Measurements from ENCODE around the gene ZBTB16. TPM values are rescaled to one million over a fixed set of nuclear protein-coding genes. Genes with fewer than 3 reads are reported as not detected.

Gene ZBTB16
- total and polyA plus RNA-seq, 2 experiments from 2014 or later = 0.29 to 1.4 TPM

DNA sequence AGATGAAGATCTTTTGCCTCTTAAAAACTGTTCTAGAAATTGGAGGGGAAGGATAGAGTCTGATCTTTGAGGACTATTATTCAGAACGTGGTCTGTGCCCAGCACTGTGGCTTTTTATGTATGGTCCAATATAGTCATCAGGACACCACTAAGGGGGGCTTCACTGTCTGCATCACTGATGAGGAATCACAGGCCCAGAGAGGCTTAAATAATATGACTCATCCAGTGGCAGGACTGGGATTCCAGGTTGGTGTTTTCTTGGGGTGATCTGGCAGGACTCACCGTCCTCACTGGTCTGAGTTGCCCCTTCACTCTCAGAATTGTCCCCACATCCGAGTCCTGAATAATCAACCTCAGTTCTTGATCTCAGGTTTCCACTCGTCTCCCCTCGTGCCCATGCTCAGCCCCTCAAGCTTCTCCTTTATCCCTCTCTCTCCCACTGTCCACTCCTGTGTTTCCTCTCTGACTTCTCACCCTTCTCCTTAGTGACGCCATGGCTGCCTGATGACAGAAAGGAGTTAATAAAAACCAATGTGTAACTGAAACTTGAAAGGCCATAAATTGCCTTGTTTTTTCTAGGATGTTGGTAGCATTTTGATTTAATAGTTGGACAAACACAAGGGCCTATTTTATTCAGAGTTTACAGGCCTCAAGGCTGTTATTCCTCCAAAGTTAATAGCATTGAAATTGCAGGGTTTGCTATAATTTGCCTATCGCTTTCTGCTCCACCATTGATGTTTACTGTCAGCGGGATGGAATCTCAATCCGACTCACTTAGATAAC lies 141.0 kb downstream of the ZBTB16 start:
- Histone ChIP-seq H3K4me3 (no peak overlapping the region), H3F3A (replicated peaks; ENCODE audit: low read depth) (no peaks in the 10 kb centered on the region), H3K27ac (ENCODE audit: low read depth) (no peak overlapping the region), H3K9me2 (ENCODE audit: insufficient read depth) (no peaks in the 10 kb centered on the region), H2AFZ (no peak overlapping the region), H3K4me1 (ENCODE audit: insufficient read depth) (no peaks in the 10 kb centered on the region), H3K36me3 (ENCODE audit: insufficient read depth) (no peaks in the 10 kb centered on the region), H3K4me2 (no peak overlapping the region), H3K27me3 (ENCODE audit: insufficient read depth) (no peaks in the 10 kb centered on the region), H4K20me1 (replicated peaks; ENCODE audit: insufficient read depth) (no peaks in the 10 kb centered on the region; the same call in 1 of the 2 replicates), H3K79me2 (replicated peaks; ENCODE audit: insufficient read depth) (no peaks in the 10 kb centered on the region)
- ATAC-seq = no peak
- DNase-seq (ENCODE audit: low spot score) = no peak
- no peaks in the 10 kb centered on the region for H3K36me3 Mint-ChIP-seq (ENCODE audit: low read depth)
- peaks cover 10% of the 10 kb centered on the region for H3K4me1 Mint-ChIP-seq
- no peak overlapping the region for H3K4me3 Mint-ChIP-seq
- TF ChIP-seq EZH2 (IDR thresholded peaks at IDR 0.05; ENCODE audit: low read depth, unreplicated experiment) (no peak), ZNF114 (CRISPR knock-in tag; IDR thresholded peaks at IDR 0.05) (no peak), REST (IDR thresholded peaks at IDR 0.05; ENCODE audit: unreplicated experiment) (no peak), CREB1 (CRISPR knock-in tag; IDR thresholded peaks at IDR 0.05; ENCODE audit: low read depth) (no peak), ZNF462 (CRISPR knock-in tag; IDR thresholded peaks at IDR 0.05) (no peak), ZNF331 (CRISPR knock-in tag; IDR thresholded peaks at IDR 0.05; ENCODE audit: low read depth) (no peak), STAT1 (IDR thresholded peaks at IDR 0.05; ENCODE audit: unreplicated experiment) (no peak), JUNB (IDR thresholded peaks at IDR 0.05; ENCODE audit: unreplicated experiment) (no peak), EZH2phosphoT487 (IDR thresholded peaks at IDR 0.05; ENCODE audit: unreplicated experiment) (no peak), POLR2AphosphoS5 (IDR thresholded peaks at IDR 0.05; ENCODE audit: low read depth) (no peak), NANOG (IDR thresholded peaks at IDR 0.05; ENCODE audit: borderline replicate concordance) (no peak)
- TF ChIP-seq, protein P1, sequence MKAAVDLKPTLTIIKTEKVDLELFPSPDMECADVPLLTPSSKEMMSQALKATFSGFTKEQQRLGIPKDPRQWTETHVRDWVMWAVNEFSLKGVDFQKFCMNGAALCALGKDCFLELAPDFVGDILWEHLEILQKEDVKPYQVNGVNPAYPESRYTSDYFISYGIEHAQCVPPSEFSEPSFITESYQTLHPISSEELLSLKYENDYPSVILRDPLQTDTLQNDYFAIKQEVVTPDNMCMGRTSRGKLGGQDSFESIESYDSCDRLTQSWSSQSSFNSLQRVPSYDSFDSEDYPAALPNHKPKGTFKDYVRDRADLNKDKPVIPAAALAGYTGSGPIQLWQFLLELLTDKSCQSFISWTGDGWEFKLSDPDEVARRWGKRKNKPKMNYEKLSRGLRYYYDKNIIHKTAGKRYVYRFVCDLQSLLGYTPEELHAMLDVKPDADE (IDR thresholded peaks at IDR 0.05) = no peak
- TF ChIP-seq, protein P2, sequence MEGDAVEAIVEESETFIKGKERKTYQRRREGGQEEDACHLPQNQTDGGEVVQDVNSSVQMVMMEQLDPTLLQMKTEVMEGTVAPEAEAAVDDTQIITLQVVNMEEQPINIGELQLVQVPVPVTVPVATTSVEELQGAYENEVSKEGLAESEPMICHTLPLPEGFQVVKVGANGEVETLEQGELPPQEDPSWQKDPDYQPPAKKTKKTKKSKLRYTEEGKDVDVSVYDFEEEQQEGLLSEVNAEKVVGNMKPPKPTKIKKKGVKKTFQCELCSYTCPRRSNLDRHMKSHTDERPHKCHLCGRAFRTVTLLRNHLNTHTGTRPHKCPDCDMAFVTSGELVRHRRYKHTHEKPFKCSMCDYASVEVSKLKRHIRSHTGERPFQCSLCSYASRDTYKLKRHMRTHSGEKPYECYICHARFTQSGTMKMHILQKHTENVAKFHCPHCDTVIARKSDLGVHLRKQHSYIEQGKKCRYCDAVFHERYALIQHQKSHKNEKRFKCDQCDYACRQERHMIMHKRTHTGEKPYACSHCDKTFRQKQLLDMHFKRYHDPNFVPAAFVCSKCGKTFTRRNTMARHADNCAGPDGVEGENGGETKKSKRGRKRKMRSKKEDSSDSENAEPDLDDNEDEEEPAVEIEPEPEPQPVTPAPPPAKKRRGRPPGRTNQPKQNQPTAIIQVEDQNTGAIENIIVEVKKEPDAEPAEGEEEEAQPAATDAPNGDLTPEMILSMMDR (conservative IDR thresholded peaks at IDR 0.05; ENCODE audit: low read depth in 2 of 2) = no peak
- H3K9me3 Mint-ChIP-seq = no peaks in the 10 kb centered on the region
- H3K27me3 Mint-ChIP-seq (ENCODE audit: insufficient read depth, low read depth, poor library complexity) = peaks cover 2% of the 10 kb centered on the region
- H3K27ac Mint-ChIP-seq = no peak overlapping the region

Measured in GM23338 (cell line).